ENCODE results near the gene SPIB.
"Not testable (repeated sequence)": the region's sequence is repeated elsewhere in the genome, so short reads cannot be mapped to it uniquely, and the experiment has no call there.

Gene SPIB

GRCh38 chr19:50468818-50469217, 50.1 kb downstream of the SPIB start:
- no peak overlapping the region for H3K4me3 ChIP-seq (ENCODE audit: low read length)
- no peak for TF ChIP-seq ZNF274 (IDR thresholded peaks at IDR 0.05; ENCODE audit: low read depth, low read length)

GRCh38 chr19:50473336-50473735, 54.6 kb downstream of the SPIB start:
- not testable (repeated sequence) for H3K4me3 ChIP-seq (ENCODE audit: low read length)

DNA sequence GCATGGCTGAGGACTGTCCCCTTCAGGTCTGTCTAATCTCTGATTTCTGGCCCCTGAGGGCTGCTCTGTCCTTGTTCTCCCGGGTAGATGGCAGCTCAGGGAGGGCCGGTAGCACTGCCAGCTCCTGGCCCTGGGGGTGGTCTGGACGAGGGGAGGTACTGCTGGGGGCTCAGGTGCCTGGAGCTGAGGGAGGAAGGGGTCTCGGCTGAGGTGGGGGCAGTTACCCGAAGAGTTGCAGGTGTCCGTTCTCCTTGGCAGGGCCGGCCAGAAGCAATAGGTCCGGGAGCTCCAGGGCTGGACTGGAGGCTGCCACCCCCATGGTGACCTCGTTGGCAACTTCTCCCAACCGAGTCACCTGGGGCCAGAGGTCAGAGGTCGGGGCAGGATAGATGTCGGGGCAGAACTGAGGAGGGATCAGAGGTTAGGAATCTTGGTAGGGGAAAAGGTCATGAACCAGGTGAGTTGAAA, 56.4 kb downstream of the SPIB start:
- H3K4me3 ChIP-seq (ENCODE audit: low read length) = no peak overlapping the region
- TF ChIP-seq ZNF274 (IDR thresholded peaks at IDR 0.05; ENCODE audit: low read depth, low read length) = no peak

DNA sequence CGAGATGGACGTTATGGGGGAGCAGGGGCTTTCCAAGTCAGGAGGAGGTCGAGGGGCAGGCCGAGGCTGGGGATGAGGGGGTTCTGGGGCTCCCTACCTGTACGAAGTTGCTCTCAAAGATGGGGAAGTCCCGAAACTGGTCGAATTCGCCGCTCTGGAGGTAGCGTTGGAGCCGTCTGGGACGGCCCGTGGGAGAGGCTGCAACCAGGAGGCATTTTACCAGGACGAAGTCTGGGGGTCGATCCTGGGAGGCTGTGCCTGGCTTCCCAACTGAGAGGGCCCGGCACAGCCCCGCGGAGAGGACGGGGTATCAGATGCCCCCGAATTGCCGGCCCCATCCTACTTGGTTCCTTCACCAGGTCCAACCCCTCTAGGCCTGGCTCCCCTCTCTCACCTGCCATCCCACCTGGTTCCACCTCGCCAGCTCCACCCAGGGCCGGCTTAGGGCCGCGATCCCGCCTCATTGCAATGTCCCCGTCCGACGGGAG, 57.0 kb downstream of the SPIB start:
- TF ChIP-seq ZNF274 (IDR thresholded peaks at IDR 0.05; ENCODE audit: low read depth, low read length) = no peak

GRCh38 chr19:50476224-50476906, 57.6 kb downstream of the SPIB start, which contains the start of the genes EMC10 and GARIN5A:
TSS of gene EMC10 (plus strand) at chr19:50476507. CDS start at chr19:50476545, 38 bp downstream.
TSS of gene GARIN5A (minus strand) at chr19:50476848. CDS start at chr19:50476388, 460 bp downstream.
- TF ChIP-seq ZNF274 (IDR thresholded peaks at IDR 0.05; ENCODE audit: low read depth, low read length) = no peak
- peak within 1 kb of the TSS; percentile 86 for H3K4me3 ChIP-seq (ENCODE audit: low read length)

More for the DNA sequence above, 57.0 kb downstream of the SPIB start:
- H3K4me3 ChIP-seq (ENCODE audit: low read length) = no peak overlapping the region

- H3K4me3 ChIP-seq (ENCODE audit: low read length) = peak overlapping the region; percentile 86
- no peak for TF ChIP-seq ZNF274 (IDR thresholded peaks at IDR 0.05; ENCODE audit: low read depth, low read length)
These were observed 58.1 kb downstream of the SPIB start for GRCh38 chr19:50476907-50477238.

- no peak for TF ChIP-seq ZNF274 (IDR thresholded peaks at IDR 0.05; ENCODE audit: low read depth, low read length)
- H3K4me3 ChIP-seq (ENCODE audit: low read length) = peak overlapping the region; percentile 86; the same call in 1 of the 2 replicates
These were observed 59.2 kb downstream of the SPIB start for GRCh38 chr19:50477751-50478515.

DNA sequence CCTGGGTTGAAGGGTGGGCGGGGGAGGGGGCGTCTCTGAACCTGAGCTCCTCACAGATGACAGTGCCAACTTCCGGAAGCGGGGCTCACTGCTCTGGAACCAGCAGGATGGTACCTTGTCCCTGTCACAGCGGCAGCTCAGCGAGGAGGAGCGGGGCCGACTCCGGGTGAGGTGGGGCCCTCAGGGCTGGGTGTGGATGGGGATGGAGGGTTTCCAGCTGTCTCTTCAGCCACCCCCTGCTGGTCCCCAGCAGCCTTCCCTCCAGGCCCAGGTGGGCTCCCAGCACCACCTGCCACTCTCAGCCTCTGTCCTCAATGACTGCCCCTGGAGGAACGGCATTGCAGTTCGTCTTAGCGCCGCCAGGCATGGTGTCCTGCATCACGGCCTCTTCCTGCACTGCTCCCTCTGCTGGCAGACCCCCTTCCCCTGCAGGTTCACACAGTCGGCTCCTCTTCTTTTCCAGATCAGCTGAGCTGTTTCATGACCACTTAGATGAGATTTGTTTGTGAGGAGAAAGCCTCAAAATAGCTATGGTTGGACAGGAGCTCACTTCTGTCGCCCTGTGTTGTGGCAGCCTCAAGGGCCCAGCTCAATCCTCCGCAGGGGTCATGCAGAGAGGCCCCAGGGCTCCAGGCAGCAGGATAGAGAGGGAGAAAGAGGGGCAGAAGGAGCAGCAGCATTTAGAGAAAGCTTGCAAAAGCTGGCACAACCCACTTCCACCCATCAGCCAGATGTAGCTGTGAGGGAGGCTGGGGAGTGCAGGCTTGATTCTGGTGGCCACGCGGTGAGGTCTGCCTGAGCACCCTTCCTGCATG, 60.4 kb downstream of the SPIB start:
- H3K4me3 ChIP-seq (ENCODE audit: low read length) = no peak overlapping the region
- TF ChIP-seq ZNF274 (IDR thresholded peaks at IDR 0.05; ENCODE audit: low read depth, low read length) = no peak

DNA sequence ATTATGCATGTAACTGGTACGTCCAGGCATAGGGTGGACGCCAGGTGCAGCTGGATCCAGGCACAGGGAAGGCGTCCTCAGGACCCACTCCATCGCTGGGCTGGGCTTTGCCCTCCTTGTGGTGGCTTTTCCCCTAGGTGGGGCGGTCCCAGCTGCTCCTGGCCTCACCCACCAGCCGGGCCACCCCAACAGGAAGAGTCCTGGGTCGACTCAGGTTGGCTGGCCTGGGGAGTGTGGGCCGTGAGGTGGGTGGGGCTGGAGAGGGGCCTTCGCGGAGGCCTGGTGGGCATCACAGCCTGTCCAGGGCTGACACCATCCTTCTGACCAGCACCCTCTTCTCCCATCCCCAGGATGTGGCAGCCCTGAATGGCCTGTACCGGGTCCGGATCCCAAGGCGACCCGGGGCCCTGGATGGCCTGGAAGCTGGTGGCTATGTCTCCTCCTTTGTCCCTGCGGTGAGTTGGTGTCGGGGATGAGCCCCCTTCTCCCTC, 61.1 kb downstream of the SPIB start:
- TF ChIP-seq ZNF274 (IDR thresholded peaks at IDR 0.05; ENCODE audit: low read depth, low read length) = no peak
- no peak overlapping the region for H3K4me3 ChIP-seq (ENCODE audit: low read length)

DNA sequence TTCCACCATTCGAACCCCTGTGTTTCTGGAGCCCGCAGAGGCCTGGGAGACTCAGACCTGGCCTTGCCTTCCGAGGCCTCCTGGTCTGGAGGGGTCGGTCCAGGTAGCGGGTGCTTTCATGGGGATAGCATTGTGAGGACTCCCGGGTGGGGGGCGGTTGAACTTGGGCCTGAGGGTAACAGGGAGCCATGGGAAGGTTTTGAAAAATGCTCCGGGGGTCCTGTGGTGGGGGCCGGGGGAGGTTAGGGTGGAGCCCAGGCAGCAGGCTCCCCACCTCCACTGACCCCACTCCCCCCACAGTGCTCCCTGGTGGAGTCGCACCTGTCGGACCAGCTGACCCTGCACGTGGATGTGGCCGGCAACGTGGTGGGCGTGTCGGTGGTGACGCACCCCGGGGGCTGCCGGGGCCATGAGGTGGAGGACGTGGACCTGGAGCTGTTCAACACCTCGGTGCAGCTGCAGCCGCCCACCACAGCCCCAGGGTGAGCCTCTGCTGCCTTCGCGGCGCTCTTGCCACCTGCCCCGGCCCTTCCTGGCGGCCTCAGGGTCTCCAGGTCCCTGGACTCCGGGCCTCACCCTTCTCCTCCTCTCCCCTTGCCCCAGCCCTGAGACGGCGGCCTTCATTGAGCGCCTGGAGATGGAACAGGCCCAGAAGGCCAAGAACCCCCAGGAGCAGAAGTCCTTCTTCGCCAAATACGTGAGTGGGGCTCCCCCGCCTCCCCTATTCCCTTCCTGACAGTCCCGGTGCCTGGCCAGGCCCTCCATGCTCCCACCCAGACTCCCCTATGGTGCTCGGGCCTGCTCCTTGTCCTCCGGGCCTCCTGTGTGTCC, 61.8 kb downstream of the SPIB start:
- no peak for TF ChIP-seq ZNF274 (IDR thresholded peaks at IDR 0.05; ENCODE audit: low read depth, low read length)
- no peak overlapping the region for H3K4me3 ChIP-seq (ENCODE audit: low read length)
